Measurements from ENCODE around the gene IGF2. TPM values are rescaled to one million over a fixed set of nuclear protein-coding genes. Genes with fewer than 3 reads are reported as not detected.

IGF2 gene
- total and polyA plus RNA-seq, 12 donors = 36.0 to 195 (median 81.6) TPM

DNA sequence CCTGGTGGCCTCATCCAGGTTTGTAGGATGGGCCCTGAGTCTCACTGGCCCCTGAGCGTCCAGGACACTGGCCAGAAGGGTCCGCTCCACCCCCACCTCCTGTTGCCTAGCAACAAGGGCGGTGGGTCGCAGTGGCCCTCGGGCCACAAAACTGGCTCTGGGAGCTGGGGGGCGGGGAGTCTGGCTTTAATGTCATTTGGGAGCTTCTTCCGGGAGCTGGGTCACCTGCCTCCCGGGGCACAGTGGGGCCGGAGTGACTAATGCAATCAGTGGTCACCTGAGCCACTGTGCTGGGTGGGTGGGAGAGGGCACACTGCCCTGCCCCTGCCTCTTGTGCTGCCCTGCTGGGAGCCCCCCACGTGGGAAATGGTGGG, 29.8 kb upstream of the IGF2 start:
- Histone ChIP-seq H3K4me1 (peaks cover 0 to 12% (median 8%) of the 10 kb centered on the region in 9 donors), H3K9me3 (no peaks in the 10 kb centered on the region), H3K4me3 (no peak overlapping the region), H3K27me3 (peaks cover 0 to 52% (median 38%) of the 10 kb centered on the region in 7 donors), H3K27ac (no peak overlapping the region), H3K36me3 (no peaks in the 10 kb centered on the region)
- intact Hi-C loops (cut with DNase I) = loop anchor here in 1 of 10 donors (10.0 kb wide), 1 partner anchor 64 kb away; no protein-coding TSS in a partner anchor
- TF ChIP-seq, protein P1, sequence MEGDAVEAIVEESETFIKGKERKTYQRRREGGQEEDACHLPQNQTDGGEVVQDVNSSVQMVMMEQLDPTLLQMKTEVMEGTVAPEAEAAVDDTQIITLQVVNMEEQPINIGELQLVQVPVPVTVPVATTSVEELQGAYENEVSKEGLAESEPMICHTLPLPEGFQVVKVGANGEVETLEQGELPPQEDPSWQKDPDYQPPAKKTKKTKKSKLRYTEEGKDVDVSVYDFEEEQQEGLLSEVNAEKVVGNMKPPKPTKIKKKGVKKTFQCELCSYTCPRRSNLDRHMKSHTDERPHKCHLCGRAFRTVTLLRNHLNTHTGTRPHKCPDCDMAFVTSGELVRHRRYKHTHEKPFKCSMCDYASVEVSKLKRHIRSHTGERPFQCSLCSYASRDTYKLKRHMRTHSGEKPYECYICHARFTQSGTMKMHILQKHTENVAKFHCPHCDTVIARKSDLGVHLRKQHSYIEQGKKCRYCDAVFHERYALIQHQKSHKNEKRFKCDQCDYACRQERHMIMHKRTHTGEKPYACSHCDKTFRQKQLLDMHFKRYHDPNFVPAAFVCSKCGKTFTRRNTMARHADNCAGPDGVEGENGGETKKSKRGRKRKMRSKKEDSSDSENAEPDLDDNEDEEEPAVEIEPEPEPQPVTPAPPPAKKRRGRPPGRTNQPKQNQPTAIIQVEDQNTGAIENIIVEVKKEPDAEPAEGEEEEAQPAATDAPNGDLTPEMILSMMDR (IDR thresholded peaks at IDR 0.05) = no peak
- WGBS, 2 donors = 60% methylated on average over 10 of the region's 10 CpGs
- ATAC-seq = no peak
- no peak for DNase-seq

DNA sequence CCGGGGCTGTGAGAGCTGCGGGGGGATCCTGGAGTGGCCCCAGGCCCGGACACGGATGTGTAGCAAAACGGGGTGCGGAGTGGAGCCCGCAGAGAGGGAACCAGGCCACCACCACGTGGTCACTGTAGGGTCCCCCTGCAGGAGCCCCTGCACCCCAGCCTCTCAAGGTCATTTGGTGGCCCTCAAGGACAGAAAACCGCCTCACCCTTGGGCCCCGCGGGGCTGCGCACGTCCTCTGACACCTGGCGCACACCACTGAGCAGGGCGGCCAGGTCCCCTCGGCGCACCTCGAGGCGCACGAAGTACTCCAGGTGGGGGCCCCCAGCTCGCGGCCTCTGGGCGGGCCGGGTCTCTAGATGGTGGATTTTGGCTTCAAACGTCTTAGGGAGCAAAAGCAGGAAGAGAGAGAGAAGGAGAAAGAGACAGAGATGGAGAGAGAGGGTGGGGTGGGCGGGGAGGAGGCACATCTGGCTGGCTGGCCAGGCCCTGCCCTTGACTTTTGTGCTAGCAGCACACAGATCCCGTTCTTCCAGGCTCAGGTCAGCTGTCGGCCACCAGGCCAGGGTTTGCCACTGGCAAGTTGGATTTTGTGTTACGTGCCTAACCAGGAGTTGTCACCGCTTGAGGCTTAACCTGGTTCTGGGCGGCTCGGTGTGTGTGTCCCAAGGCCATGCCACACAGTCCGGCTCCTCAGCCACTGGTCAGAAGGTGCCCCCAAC, 29.3 kb upstream of the IGF2 start:
- DNase-seq (no peak), ATAC-seq (no peak)
- H3K36me3 ChIP-seq = no peaks in the 10 kb centered on the region
- H3K4me1 ChIP-seq = peaks cover 0 to 12% (median 8%) of the 10 kb centered on the region in 9 donors
- TF ChIP-seq, protein P1 (IDR thresholded peaks at IDR 0.05) = no peak
- H3K4me3 ChIP-seq = no peak overlapping the region
- H3K9me3 ChIP-seq = no peaks in the 10 kb centered on the region
- H3K27me3 ChIP-seq = peaks cover 0 to 56% (median 40%) of the 10 kb centered on the region in 7 donors
- 83 to 86% methylated on average over 33 of the region's 33 CpGs for WGBS, 2 donors
- intact Hi-C loops (cut with DNase I) = loop anchor here in 1 of 10 donors (10.0 kb wide), 1 partner anchor 64 kb away; no protein-coding TSS in a partner anchor
- no peak overlapping the region for H3K27ac ChIP-seq

DNA sequence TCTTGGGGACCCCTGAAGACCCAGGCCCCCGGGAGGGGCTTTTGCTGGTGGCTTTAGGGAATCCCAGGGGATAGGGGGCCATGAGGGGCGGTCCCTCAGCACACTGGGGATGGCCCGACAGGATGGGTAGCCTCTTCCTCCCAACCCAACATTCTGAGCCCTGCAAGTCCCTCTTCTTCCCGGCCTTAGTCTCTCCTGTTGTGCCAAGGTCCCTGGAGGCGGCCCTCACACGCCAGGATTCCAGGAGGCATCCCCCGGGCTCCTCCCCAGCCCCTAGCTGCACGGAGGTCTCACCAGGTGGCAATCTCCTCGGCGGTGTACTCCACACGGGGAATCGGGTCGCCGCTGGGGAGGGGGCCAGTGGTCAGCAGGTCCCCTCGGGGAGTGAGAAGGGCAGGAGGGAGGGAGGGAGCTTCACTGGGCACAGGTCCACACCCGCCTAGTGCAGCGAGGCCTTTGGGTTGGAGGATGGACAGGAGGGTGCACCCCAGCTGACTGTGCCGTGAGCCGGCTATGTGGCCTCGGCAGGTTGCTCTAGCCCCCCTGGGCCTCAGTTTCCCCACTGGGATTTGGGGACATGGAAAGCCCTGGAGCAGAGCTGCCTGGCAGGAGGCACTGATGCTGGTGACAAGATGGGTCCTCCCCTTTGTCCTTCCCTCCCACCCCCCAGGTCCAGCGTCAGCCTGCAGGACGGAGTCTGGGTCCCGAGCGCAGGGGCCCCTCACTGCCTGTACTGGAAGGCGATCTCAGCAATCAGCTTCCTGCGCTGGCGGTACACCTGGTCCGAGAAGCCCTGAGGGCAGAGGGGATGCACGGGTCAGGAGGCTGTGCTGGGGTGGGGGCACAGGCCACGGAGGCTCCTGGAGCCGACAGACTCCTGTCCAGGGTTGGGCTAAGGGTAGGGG, 28.2 kb upstream of the IGF2 start:
- WGBS, 2 donors = 68 to 71% methylated on average over 31 of the region's 31 CpGs
- no peak for ATAC-seq
- no peak for DNase-seq
- Histone ChIP-seq H3K27me3 (peaks cover 0 to 65% (median 45%) of the 10 kb centered on the region in 7 donors), H3K4me3 (no peak overlapping the region), H3K36me3 (no peaks in the 10 kb centered on the region), H3K4me1 (peaks cover 0 to 12% (median 8%) of the 10 kb centered on the region in 9 donors), H3K27ac (no peak overlapping the region), H3K9me3 (no peaks in the 10 kb centered on the region)
- intact Hi-C loops (cut with DNase I) = loop anchor here in 1 of 10 donors (10.0 kb wide), 1 partner anchor 63 kb away; no protein-coding TSS in a partner anchor
- TF ChIP-seq, protein P1 (IDR thresholded peaks at IDR 0.05) = no peak
